ENCODE measurements around the gene HSPBAP1. TPM values are rescaled to one million over a fixed set of nuclear protein-coding genes. Genes with fewer than 3 reads are reported as not detected.

HSPBAP1 gene
- total and polyA plus RNA-seq, 2 of the 13 experiments (the other 11 are each of a cell fraction or from before 2014, with no cell fraction given), result 4.2 to 5.1 TPM

DNA sequence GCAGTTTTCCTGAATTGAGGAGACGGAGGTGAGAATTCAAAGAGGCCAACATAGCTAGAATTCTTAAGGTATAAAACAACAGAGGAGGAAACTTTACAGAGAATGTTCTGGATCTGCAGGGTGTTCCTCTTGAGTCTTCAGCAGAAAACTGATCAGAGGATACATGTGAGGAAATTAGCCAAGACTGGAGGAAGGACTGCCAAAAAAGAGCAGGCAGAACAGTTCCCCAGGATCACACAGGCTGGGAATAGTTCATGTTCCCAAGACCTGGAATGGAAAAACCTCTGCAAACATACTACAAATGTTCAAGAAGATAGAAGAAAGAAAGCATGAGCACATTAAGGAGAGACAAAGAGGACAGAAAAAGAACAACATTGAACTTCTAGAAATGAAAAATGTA is 8.7 kb upstream of the HSPBAP1 start (continued):
- TF ChIP-seq LCORL (IDR thresholded peaks at IDR 0.05) (no peak), LCORL (CRISPR knock-in tag; IDR thresholded peaks at IDR 0.05) (no peak), KDM2A (CRISPR knock-in tag; IDR thresholded peaks at IDR 0.05; ENCODE audit: borderline replicate concordance, low read depth) (no peak), POLR2AphosphoS2 (IDR thresholded peaks at IDR 0.05; ENCODE audit: low read depth, low read length) (no peak)
- TF ChIP-seq, protein P1, sequence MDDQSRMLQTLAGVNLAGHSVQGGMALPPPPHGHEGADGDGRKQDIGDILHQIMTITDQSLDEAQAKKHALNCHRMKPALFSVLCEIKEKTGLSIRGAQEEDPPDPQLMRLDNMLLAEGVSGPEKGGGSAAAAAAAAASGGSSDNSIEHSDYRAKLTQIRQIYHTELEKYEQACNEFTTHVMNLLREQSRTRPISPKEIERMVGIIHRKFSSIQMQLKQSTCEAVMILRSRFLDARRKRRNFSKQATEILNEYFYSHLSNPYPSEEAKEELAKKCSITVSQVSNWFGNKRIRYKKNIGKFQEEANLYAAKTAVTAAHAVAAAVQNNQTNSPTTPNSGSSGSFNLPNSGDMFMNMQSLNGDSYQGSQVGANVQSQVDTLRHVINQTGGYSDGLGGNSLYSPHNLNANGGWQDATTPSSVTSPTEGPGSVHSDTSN (CRISPR knock-in tag; IDR thresholded peaks at IDR 0.05; ENCODE audit: borderline replicate concordance), result no peak

DNA sequence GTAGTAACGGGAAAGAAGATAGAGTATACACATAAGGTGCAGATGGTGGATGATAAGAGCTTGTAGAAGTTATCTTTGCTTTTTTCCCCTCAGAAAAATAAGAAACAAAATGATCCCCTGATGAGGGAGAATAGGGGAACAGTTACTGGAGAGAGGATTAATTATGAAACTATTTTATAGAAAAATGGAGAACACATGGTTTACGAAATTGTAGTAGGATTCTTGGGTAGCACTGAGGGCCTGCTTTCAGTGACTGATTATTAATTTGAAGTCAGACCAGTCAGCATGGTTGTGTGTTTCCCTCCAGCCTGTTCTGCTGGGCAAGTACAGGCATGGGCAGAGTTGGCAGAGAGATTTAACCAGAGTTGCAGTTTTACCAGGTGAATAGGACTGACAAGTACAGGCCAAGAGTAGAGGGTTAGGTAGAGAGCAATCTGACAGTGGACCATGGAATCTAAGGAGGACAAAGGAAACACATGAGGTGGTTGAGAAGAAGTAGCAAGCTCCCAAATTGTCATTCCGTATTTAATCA is 7.1 kb upstream of the HSPBAP1 start:
- no peak overlapping the region for H3K27ac ChIP-seq (ENCODE audit: extremely low read length, insufficient read depth, low read length)
- H4K20me1 ChIP-seq (ENCODE audit: insufficient read depth, low read length), result no peaks in the 10 kb centered on the region
- no peak for TF ChIP-seq TEAD3 (CRISPR knock-in tag; optimal IDR thresholded peaks at IDR 0.05; ENCODE audit: borderline replicate concordance)
- TF ChIP-seq, protein P2, sequence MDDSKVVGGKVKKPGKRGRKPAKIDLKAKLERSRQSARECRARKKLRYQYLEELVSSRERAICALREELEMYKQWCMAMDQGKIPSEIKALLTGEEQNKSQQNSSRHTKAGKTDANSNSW (CRISPR knock-in tag; IDR thresholded peaks at IDR 0.05; ENCODE audit: borderline replicate concordance), result no peak
- no peak for TF ChIP-seq XBP1 (CRISPR knock-in tag; IDR thresholded peaks at IDR 0.05)
- TF ChIP-seq, protein P3, sequence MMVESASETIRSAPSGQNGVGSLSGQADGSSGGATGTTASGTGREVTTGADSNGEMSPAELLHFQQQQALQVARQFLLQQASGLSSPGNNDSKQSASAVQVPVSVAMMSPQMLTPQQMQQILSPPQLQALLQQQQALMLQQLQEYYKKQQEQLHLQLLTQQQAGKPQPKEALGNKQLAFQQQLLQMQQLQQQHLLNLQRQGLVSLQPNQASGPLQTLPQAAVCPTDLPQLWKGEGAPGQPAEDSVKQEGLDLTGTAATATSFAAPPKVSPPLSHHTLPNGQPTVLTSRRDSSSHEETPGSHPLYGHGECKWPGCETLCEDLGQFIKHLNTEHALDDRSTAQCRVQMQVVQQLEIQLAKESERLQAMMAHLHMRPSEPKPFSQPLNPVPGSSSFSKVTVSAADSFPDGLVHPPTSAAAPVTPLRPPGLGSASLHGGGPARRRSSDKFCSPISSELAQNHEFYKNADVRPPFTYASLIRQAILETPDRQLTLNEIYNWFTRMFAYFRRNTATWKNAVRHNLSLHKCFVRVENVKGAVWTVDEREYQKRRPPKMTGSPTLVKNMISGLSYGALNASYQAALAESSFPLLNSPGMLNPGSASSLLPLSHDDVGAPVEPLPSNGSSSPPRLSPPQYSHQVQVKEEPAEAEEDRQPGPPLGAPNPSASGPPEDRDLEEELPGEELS (CRISPR knock-in tag; IDR thresholded peaks at IDR 0.05), result no peak
- TF ChIP-seq, protein P4, sequence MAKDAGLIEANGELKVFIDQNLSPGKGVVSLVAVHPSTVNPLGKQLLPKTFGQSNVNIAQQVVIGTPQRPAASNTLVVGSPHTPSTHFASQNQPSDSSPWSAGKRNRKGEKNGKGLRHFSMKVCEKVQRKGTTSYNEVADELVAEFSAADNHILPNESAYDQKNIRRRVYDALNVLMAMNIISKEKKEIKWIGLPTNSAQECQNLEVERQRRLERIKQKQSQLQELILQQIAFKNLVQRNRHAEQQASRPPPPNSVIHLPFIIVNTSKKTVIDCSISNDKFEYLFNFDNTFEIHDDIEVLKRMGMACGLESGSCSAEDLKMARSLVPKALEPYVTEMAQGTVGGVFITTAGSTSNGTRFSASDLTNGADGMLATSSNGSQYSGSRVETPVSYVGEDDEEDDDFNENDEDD (CRISPR knock-in tag; IDR thresholded peaks at IDR 0.05; ENCODE audit: borderline replicate concordance), result no peak
- TF ChIP-seq REL (CRISPR knock-in tag; conservative IDR thresholded peaks at IDR 0.05), result no peak
- no peak for TF ChIP-seq FOXA1 (IDR thresholded peaks at IDR 0.05)
- no peak for TF ChIP-seq FOXA1 (CRISPR knock-in tag; IDR thresholded peaks at IDR 0.05)
- TF ChIP-seq EEA1 (CRISPR knock-in tag; IDR thresholded peaks at IDR 0.05; ENCODE audit: borderline replicate concordance), result no peak
- TF ChIP-seq, protein P5, sequence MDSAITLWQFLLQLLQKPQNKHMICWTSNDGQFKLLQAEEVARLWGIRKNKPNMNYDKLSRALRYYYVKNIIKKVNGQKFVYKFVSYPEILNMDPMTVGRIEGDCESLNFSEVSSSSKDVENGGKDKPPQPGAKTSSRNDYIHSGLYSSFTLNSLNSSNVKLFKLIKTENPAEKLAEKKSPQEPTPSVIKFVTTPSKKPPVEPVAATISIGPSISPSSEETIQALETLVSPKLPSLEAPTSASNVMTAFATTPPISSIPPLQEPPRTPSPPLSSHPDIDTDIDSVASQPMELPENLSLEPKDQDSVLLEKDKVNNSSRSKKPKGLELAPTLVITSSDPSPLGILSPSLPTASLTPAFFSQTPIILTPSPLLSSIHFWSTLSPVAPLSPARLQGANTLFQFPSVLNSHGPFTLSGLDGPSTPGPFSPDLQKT (CRISPR knock-in tag; IDR thresholded peaks at IDR 0.05; ENCODE audit: borderline replicate concordance), result no peak
- TF ChIP-seq ZNF17 (CRISPR knock-in tag; IDR thresholded peaks at IDR 0.05), result no peak
- TF ChIP-seq ZNF772 (CRISPR knock-in tag; IDR thresholded peaks at IDR 0.05), result no peak
- TF ChIP-seq TP53 (CRISPR knock-in tag; conservative IDR thresholded peaks at IDR 0.05), result no peak
- intact Hi-C loops (cut with micrococcal nuclease; ENCODE audit: unreplicated experiment) (no loop called here), in situ Hi-C loops (cut with HindIII; ENCODE audit: extremely low pct_ligation_motif_present, low pct_unique_long_range_greater_than_20kb) (no loop called here)
- H3K4me2 ChIP-seq (ENCODE audit: low read depth, low read length), result no peak overlapping the region
- no peaks in the 10 kb centered on the region for H3K36me3 ChIP-seq (replicated peaks in 1 of 2; ENCODE audit: control insufficient read depth in 1 of 2, insufficient read depth in 2 of 2, low read length in 2 of 2)
- no peak for DNase-seq (ENCODE audit: low spot score)
- no TSS peak for BruUV-seq (replicated peaks)
- H3K9ac ChIP-seq (ENCODE audit: insufficient read depth, low read depth, low read length), result no peak overlapping the region
- H3K9me3 ChIP-seq (ENCODE audit: low read length), result no peaks in the 10 kb centered on the region
- peaks cover 1% of the 10 kb centered on the region for H3K79me2 ChIP-seq (ENCODE audit: insufficient read depth, low read length)
- CTCF ChIA-PET (ENCODE audit: low intra/inter-chr PET ratio, low total read pairs), result no interaction called here
- no peak for FAIRE-seq
- POLR2A ChIA-PET, result no interaction called here
- no peak overlapping the region for H2AFZ ChIP-seq (ENCODE audit: low read length)
- no peaks in the 10 kb centered on the region for H3K27me3 ChIP-seq (ENCODE audit: control insufficient read depth in 1 of 2, insufficient read depth in 2 of 2, low read length in 2 of 2)
- H3K4me3 ChIP-seq (replicated peaks in 1 of 3; ENCODE audit: insufficient read depth in 1 of 3, low read depth in 2 of 3, low read length in 3 of 3), result no peak overlapping the region
- WGBS (ENCODE audit: low lambda C conversion rate), result 92% methylated on average over 3 of the region's 3 CpGs
- peaks cover 28% of the 10 kb centered on the region for H3K4me1 ChIP-seq (ENCODE audit: insufficient read depth, low read length)
- no peak for ATAC-seq

Measured in HepG2 (cell line).